Epithelial cell of proximal tubule (primary cell): Measurements from ENCODE around the gene SPCS1. TPM values are rescaled to one million over a fixed set of nuclear protein-coding genes. Genes with fewer than 3 reads are reported as not detected.

Source experiments
- DNase-seq: peaks from one replicate; pipeline ENCODE4 v3.0.0-alpha.2; 2011; ENCODE audit warnings: low read depth
- H3K4me3 ChIP-seq: 2 replicates; pipeline ENCODE4 v1.5.1; 2011; ENCODE audit warnings: low read depth, mild to moderate bottlenecking, low read length
- total RNA-seq: library from RNA; depleted of rRNA; stranded (reverse); fragments of >200 nt; gene quantifications from 2 replicates; pipeline ENCODE4 v1.2.3, GENCODE V29; 2015
- TF ChIP-seq, protein P1 (sequence below): conservative IDR thresholded peaks from 2 replicates; pipeline ENCODE4 v1.5.1; 2012; ENCODE audit warnings: low read depth, mild to moderate bottlenecking, low read length

SPCS1 gene
- total RNA-seq, 1 donor from 2014 or later = 212 TPM

DNA sequence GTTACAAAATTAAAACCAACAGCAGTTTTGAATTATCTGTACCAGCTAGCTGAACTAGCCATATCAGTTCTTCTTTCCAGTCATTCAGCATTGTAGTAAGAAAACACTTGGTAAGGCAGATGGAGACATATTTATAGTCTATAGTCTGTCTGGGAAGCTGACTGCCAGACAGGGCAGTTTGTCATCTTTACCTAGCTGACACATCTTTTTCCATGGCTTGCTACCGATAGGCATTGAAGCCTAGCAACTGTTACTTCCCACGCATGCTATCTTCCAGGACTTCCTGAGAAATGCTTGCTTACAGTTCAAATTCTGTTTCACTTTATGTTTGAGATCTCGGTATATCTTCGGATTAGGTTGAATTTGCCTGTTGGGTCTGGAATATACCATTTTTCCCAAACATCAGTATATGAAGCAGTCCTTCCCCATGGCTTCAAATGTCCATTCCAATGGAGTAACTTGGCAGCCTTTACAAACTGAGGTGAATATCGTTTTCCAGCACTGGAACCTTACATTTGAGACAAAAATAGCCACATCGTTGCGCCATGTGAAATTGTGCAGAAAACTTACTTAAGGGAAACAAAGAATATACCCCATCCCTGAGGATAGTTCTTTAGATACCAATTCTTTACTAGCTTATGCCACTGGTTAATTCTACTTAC lies 11.2 kb upstream of the SPCS1 start:
- DNase-seq = no peak
- TF ChIP-seq, protein P1, sequence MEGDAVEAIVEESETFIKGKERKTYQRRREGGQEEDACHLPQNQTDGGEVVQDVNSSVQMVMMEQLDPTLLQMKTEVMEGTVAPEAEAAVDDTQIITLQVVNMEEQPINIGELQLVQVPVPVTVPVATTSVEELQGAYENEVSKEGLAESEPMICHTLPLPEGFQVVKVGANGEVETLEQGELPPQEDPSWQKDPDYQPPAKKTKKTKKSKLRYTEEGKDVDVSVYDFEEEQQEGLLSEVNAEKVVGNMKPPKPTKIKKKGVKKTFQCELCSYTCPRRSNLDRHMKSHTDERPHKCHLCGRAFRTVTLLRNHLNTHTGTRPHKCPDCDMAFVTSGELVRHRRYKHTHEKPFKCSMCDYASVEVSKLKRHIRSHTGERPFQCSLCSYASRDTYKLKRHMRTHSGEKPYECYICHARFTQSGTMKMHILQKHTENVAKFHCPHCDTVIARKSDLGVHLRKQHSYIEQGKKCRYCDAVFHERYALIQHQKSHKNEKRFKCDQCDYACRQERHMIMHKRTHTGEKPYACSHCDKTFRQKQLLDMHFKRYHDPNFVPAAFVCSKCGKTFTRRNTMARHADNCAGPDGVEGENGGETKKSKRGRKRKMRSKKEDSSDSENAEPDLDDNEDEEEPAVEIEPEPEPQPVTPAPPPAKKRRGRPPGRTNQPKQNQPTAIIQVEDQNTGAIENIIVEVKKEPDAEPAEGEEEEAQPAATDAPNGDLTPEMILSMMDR = no peak

DNA sequence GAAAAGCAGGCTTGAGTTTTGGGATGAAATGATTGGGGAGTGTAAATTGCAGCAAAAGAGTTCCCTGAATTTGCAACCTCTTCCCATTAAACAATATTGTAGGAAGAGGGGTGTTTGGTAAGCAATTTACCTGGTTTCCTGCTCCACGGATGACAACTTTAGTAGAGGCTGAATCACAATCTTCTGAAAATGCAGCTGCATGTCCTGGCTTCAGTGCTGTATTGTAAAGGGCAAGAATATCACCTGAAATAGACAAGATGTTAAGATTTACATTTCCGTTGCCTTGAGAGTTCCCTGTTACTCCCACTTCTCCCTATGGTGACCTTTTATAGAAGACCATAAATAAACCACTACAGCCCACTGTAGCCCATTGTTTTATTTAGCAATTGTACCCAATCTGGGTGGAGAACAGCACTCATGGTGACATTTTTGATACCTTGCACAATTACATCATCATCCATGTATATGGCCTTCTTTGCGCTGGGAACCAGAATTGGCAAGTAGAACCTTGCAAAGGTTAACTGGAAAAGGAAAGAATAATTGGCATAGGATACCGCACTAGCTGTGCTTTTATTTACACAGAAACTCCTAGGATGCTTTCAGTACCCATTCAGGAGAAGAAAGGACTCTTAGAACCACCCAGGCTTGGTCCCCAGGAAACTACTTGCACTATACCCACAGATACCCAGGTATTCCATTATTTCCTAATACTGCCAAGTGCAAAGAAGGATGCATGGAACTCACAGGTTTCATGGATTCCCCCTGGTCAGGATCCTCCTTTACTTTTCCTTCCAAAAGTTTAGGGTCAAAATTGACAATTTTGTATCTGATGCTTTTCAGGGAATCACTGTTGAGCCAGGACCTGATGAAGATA lies 9.9 kb upstream of the SPCS1 start:
- no peak overlapping the region for H3K4me3 ChIP-seq
- no peak for DNase-seq
- TF ChIP-seq, protein P1 = no peak

More for the DNA sequence above, 11.2 kb upstream of the SPCS1 start:
- H3K4me3 ChIP-seq = no peak overlapping the region

DNA sequence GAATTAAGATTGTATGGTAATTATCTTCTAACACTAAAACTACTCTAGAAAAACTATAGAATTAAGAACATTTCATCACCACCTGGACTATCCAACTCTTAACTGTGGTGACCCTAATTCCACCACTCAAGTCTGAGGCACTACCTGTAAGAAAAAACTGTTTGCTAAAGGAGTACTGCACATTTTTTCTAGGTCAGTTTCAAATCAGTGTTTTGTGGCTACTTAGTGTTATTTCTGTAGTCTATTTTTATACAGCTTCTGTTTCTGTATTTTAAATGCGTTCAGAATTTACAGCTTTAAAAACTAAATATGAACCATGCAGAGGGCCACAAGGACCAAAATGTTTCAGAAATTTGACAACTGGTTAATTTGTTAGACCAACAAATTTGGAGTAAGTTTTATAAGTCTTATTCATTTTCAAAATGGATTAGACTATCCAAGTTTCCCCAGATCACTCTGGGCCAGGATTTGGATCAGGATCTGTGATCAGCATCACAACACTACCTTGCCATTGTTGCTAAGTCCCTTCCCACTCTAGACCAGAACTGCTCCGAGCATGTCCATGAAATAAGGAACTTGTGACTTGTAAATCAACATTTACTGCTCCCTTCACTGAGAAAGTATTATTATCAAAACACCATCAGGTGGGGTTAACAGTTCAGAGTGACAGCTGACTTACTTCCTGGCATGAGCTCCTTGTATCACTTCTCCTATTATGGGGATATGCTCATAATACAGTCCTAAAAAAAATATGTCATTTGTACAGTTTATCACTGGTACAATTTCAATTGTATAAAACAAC lies 8.9 kb upstream of the SPCS1 start:
- no peak overlapping the region for H3K4me3 ChIP-seq
- DNase-seq = no peak
- TF ChIP-seq, protein P1 = no peak

DNA sequence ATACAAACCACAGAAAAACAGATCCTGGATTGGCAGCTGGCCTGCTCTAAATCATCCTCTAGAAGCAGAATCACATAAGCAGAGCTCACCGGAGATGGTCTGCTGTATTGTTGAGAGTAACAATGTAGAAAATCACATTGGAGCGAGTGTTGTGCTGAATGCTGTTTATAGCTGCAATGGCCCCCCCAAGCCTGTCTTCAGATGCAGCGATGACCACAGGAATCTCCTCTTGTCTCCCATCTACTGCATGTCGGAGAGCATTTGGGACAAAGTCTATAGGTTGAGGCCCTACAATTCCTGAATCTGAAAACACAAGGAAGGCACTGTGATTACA lies 8.3 kb upstream of the SPCS1 start:
- TF ChIP-seq, protein P1 = no peak
- no peak overlapping the region for H3K4me3 ChIP-seq
- DNase-seq = no peak

DNA sequence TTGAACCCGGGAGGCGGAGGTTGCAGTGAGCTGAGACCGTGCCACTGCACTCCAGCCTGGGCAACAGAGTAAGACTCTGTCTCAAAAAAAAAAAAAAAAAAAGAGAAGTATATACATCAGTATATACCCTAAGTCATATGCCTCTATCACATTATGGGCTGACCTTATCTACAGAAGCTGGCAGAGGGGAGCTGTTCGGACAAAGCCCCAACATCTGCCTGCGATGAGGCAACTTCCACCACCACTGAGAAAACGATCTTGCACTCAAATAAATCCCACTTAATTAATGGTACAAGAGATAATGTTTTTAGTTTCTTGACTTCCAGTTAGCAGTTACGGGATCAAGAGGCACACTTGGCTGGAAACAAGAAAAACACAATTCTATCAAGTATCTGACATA lies 2.6 kb upstream of the SPCS1 start:
- TF ChIP-seq, protein P1 = no peak
- peak overlapping the region; percentile 100 for H3K4me3 ChIP-seq
- DNase-seq = no peak

DNA sequence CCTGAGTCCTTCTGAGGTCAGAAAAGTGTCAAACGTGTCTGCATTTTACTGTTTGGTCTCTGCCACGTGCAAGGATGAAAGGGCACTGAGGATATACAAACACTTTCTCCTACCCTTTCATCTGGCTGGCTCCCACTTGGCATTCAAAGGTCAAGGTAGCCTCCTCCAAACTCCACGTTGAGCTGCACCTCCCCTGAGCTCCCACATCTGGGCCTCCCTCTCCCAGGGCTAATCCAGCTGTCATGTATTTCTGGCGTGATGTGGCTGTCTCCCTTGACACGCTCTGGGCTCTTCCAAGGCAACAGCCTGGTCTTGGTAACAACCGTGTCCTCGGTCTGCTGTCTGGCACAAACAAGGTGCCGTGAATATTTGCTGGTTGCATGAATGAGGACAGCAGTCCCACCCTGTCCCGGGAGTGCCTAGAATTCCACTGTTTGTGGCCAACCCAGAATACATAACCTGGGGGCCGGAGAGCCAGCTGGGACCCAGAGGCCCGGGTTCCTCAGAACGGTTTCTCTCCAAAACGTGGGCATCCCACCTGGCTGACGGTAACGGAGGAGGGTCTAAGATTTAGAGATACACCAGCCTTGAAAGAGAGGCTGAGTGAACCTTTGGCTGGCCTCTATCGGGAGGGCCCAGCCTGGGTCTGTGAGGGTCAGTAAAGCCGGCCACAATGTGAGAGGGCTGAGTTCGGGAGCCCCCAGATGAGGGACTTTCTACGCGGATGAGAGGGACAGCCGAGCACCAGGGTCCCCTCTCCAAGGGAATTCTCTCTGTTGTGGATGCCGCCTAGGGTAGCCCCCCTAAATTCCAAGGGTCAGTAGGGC lies 1.1 kb upstream of the SPCS1 start:
- TF ChIP-seq, protein P1 = no peak
- no peak for DNase-seq
- peak overlapping the region; percentile 100 for H3K4me3 ChIP-seq
